Fibroblast of pulmonary artery (primary cell): Measurements from ENCODE around the gene NR1I2.

ENCODE experiments used
- DNase-seq: peaks from one replicate; pipeline ENCODE4 v3.0.0-alpha.2; 2010; ENCODE audit warnings: low read depth
- H3K4me3 ChIP-seq: replicated peaks from 2 replicates; pipeline ENCODE4 v1.5.1; 2011; ENCODE audit warnings: low read depth, mild to moderate bottlenecking, control low read depth, low read length, moderate library complexity
- CTCF ChIP-seq: IDR thresholded peaks from 2 replicates; pipeline ENCODE4 v1.5.1; 2011; ENCODE audit warnings: mild to moderate bottlenecking, control low read depth, low read length, inconsistent platforms; ENCODE audit errors: missing control alignments

Gene NR1I2

GRCh38 chr3:119790369-119790768 is 8.5 kb downstream of the NR1I2 start:
- H3K4me3 ChIP-seq, result no peak overlapping the region
- no peak for DNase-seq
- TF ChIP-seq CTCF, result no peak

GRCh38 chr3:119792270-119792669 is 10.4 kb downstream of the NR1I2 start:
- H3K4me3 ChIP-seq, result no peak overlapping the region
- no peak for DNase-seq
- TF ChIP-seq CTCF, result no peak

GRCh38 chr3:119794401-119794800 is 12.5 kb downstream of the NR1I2 start:
- TF ChIP-seq CTCF, result no peak
- no peak overlapping the region for H3K4me3 ChIP-seq
- no peak for DNase-seq

GRCh38 chr3:119794971-119795612 is 13.2 kb downstream of the NR1I2 start:
- DNase-seq, result peak; percentile 13
- TF ChIP-seq CTCF, result no peak
- H3K4me3 ChIP-seq, result no peak overlapping the region

- H3K4me3 ChIP-seq, result no peak overlapping the region
- TF ChIP-seq CTCF, result no peak
- DNase-seq, result no peak
Measured at GRCh38 chr3:119795849-119796248, 13.9 kb downstream of the NR1I2 start.

- no peak for TF ChIP-seq CTCF
- no peak for DNase-seq
- no peak overlapping the region for H3K4me3 ChIP-seq
Measured at GRCh38 chr3:119796368-119796767, 14.5 kb downstream of the NR1I2 start.

GRCh38 chr3:119796785-119797184 is 14.9 kb downstream of the NR1I2 start:
- H3K4me3 ChIP-seq, result no peak overlapping the region
- DNase-seq, result no peak
- TF ChIP-seq CTCF, result no peak
